GM23248 (cell line): ENCODE measurements around the gene SLC5A5.

Source experiments
- EZH2 ChIP-seq: fragments of 200-600 bp; sonication (generic); IDR thresholded peaks from 2 replicates; pipeline ENCODE4 v1.6.1; 2018; ENCODE audit warnings: antibody characterized with exemption, mild to moderate bottlenecking; ENCODE audit not compliant: insufficient read depth, poor library complexity, severe bottlenecking
- EZH2phosphoT487 ChIP-seq: fragments of 200-600 bp; sonication (generic); IDR thresholded peaks from 2 replicates; pipeline ENCODE4 v1.6.1; 2018; ENCODE audit warnings: antibody characterized with exemption, moderate library complexity, mild to moderate bottlenecking, low read depth; ENCODE audit not compliant: insufficient read depth

GRCh38 chr19:17832443-17833208, 39.1 kb upstream of the SLC5A5 start:
- TF ChIP-seq EZH2 (no peak), EZH2phosphoT487 (no peak)
